HCT116 (cell line): ENCODE measurements around the gene GRID2IP. TPM values are rescaled to one million over a fixed set of nuclear protein-coding genes. Genes with fewer than 3 reads are reported as not detected.

ENCODE experiments used
- ATAC-seq: fragments of 200-7000 bp; cut with Tn5 transposase; 2 replicates; pipeline ENCODE4 v1.9.1; 2020; ENCODE audit warnings: mild to moderate bottlenecking, moderate library complexity
- BruUV-seq: library from RNA; stranded (reverse); fragments of 400-500 nt; replicated peaks from 2 replicates; lab custom pipeline; 2021; lab: Mats Ljungman, UMichigan
- CTCF ChIA-PET: fragments of 300-600 bp; sonication (Branson Sonifier 250); formaldehyde crosslinking; loops from one replicate; lab custom pipeline; 2021; ENCODE audit warnings: antibody characterized with exemption; lab: Charles Lee
- POLR2A ChIA-PET: fragments of 300-600, 350-600 bp; sonication (Branson Sonifier 250); formaldehyde crosslinking; loops from one replicate; lab custom pipeline; 2021; ENCODE audit warnings: antibody characterized with exemption; lab: Charles Lee
- RAD21 ChIA-PET, 2 experiments: fragments of 300-600 bp; sonication (Branson Sonifier 250); formaldehyde crosslinking; loops; one replicate each; lab custom pipeline; 2023; ENCODE audit warnings: low total read pairs in 2 of 2; ENCODE audit not compliant: uncharacterized antibody in 2 of 2, unreplicated experiment in 2 of 2, low non-redundant PET in 1 of 2; lab: Charles Lee
- DNase-seq: peaks from one replicate; pipeline ENCODE4 v3.0.0-alpha.2; 2010; ENCODE audit warnings: low read depth, low spot score
- H2AFZ ChIP-seq: fragments of 200-600 bp; shearing (Covaris generic), sonication (generic); 2 replicates; pipeline ENCODE4 v1.6.1; 2017; ENCODE audit warnings: low read depth, mixed run types, mixed read lengths, antibody characterized with exemption, low read length; ENCODE audit not compliant: poor library complexity, severe bottlenecking
- H3K27ac ChIP-seq: 2 replicates; pipeline ENCODE4 v1.5.1; 2012; ENCODE audit warnings: low read depth, low read length
- H3K27me3 ChIP-seq: fragments of 200-600 bp; sonication (generic); 2 replicates; pipeline ENCODE4 v1.6.1; 2016; ENCODE audit warnings: mixed run types, low read length, mixed read lengths; ENCODE audit not compliant: insufficient read depth
- H3K36me3 ChIP-seq, 2 experiments: fragments of 200-500 bp in 1 of 2; fragments of 200-600 bp in 1 of 2; sonication (Bioruptor generic) in 1 of 2; sonication (generic) in 1 of 2; 2 replicates each; pipeline versions ENCODE4 v1.5.1 to v1.6.1; 2014 to 2016; ENCODE audit warnings: low read length in 2 of 2, inconsistent platforms in 1 of 2, mixed read lengths in 1 of 2, mixed run types in 1 of 2; ENCODE audit not compliant: insufficient read depth in 2 of 2, control insufficient read depth in 1 of 2
- H3K4me1 ChIP-seq, 2 experiments: fragments of 200-600 bp in 1 of 2; sonication (generic) in 1 of 2; 2 replicates each; pipeline versions ENCODE4 v1.5.1 to v1.6.1; 2012 to 2017; ENCODE audit warnings: low read length in 2 of 2, inconsistent platforms in 1 of 2, mild to moderate bottlenecking in 1 of 2, mixed read lengths in 1 of 2, mixed run types in 1 of 2, moderate library complexity in 1 of 2; ENCODE audit not compliant: insufficient read depth in 2 of 2, control insufficient read depth in 1 of 2
- H3K4me2 ChIP-seq: fragments of 200-600 bp; sonication (generic); 2 replicates; pipeline ENCODE4 v1.6.1; 2017; ENCODE audit warnings: mixed run types, low read length, mixed read lengths
- H3K4me3 ChIP-seq, 2 experiments: fragments of 200-600 bp in 1 of 2; sonication (generic) in 1 of 2; replicated peaks in 1 of 2; 2 replicates each; pipeline ENCODE4 v1.5.1; 2011 to 2016; ENCODE audit warnings: low read length in 2 of 2, control low read depth in 1 of 2, low read depth in 1 of 2, mild to moderate bottlenecking in 1 of 2, mixed read lengths in 1 of 2, mixed run types in 1 of 2
- H3K79me2 ChIP-seq: fragments of 200-600 bp; sonication (generic); 2 replicates; pipeline ENCODE4 v1.6.1; 2017; ENCODE audit warnings: mild to moderate bottlenecking, mixed run types, low read length, moderate library complexity, mixed read lengths; ENCODE audit not compliant: insufficient read depth
- H3K9ac ChIP-seq: fragments of 200-600 bp; sonication (generic); 2 replicates; pipeline ENCODE4 v1.6.1; 2016; ENCODE audit warnings: low read length, mixed read lengths
- H3K9me2 ChIP-seq: fragments of 200-600 bp; sonication (generic), shearing (Covaris generic); 2 replicates; pipeline ENCODE4 v1.6.1; 2017; ENCODE audit warnings: mixed run types, mild to moderate bottlenecking, moderate library complexity; ENCODE audit not compliant: insufficient read depth
- H3K9me3 ChIP-seq, 2 experiments: fragments of 200-500 bp in 1 of 2; fragments of 200-600 bp in 1 of 2; sonication (Bioruptor generic) in 1 of 2; sonication (generic) in 1 of 2; 2 replicates each; pipeline ENCODE4 v1.6.1; 2014 to 2017; ENCODE audit warnings: low read length in 2 of 2, mixed read lengths in 2 of 2, inconsistent platforms in 1 of 2, low read depth in 1 of 2, mild to moderate bottlenecking in 1 of 2, mixed run types in 1 of 2, moderate library complexity in 1 of 2; ENCODE audit not compliant: control insufficient read depth in 1 of 2, insufficient read depth in 1 of 2
- H4K20me1 ChIP-seq: fragments of 200-600 bp; sonication (generic), shearing (Covaris generic); 2 replicates; pipeline ENCODE4 v1.6.1; 2017; ENCODE audit warnings: mixed run types, mild to moderate bottlenecking, moderate library complexity; ENCODE audit not compliant: insufficient read depth
- EGR1 ChIP-seq: IDR thresholded peaks from 2 replicates; pipeline ENCODE4 v1.6.1; 2012; ENCODE audit warnings: low read depth
- ELF1 ChIP-seq: IDR thresholded peaks from 2 replicates; pipeline ENCODE4 v1.6.1; 2012; ENCODE audit warnings: low read depth, borderline replicate concordance
- EZH2 ChIP-seq: fragments of 200-600 bp; sonication (generic); IDR thresholded peaks from 2 replicates; pipeline ENCODE4 v1.6.1; 2017; ENCODE audit warnings: antibody characterized with exemption, mixed run types
- RAD21 ChIP-seq: IDR thresholded peaks from 2 replicates; pipeline ENCODE4 v1.6.1; 2012; ENCODE audit warnings: low read depth, mild to moderate bottlenecking
- YY1 ChIP-seq: IDR thresholded peaks from 2 replicates; pipeline ENCODE4 v1.6.1; 2011; ENCODE audit warnings: low read length, low read depth, moderate library complexity, mild to moderate bottlenecking; ENCODE audit not compliant: insufficient replicate concordance; ENCODE audit errors: extremely low read depth
- ZFX ChIP-seq: fragments of 450-650 bp; IDR thresholded peaks from 2 replicates; pipeline ENCODE4 v1.6.1; 2017
- intact Hi-C: fragments of 100-400 bp; cut with micrococcal nuclease; formaldehyde crosslinking; loops from 2 replicates; pipeline ENCODE4 v1.10.0; 2022
- total RNA-seq: library from RNA; stranded (reverse); gene quantifications from one replicate; pipeline ENCODE4 v1.2.1, GENCODE V29; 2021; ENCODE audit not compliant: unreplicated experiment
- TF ChIP-seq, protein P1 (sequence below): IDR thresholded peaks from 2 replicates; pipeline ENCODE4 v1.6.1; 2011; ENCODE audit warnings: mild to moderate bottlenecking, low read length, moderate library complexity; ENCODE audit not compliant: insufficient replicate concordance; ENCODE audit errors: extremely low read depth
- TF ChIP-seq, protein P2 (sequence below): IDR thresholded peaks from 2 replicates; pipeline ENCODE4 v1.6.1; 2012; ENCODE audit warnings: low read depth

The GRID2IP gene
- total RNA-seq, 1 experiment from 2014 or later, result 3.2 TPM

DNA sequence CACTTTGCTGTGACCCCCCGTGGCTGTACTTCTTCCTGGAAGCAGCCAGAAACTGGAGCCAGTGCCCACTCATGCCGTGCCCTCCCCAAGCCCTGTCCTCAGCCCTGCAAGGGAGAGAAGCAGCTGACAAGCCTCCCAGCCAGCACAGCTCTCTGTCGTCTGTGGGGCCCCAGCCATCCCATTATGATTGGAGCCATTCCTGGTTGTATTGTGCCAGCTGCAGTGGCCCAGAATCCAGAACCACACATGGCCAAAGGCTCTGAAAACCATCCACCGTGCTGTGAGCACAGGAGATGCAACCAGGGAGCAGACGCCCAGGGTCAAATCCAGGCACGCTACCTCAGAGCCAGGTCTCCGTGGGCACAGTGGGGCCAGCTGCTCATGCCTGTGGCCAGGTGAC, 18.7 kb downstream of the GRID2IP start:
- H3K9me2 ChIP-seq, result no peaks in the 10 kb centered on the region
- H3K4me2 ChIP-seq, result no peak overlapping the region
- POLR2A ChIA-PET, result no interaction called here
- H4K20me1 ChIP-seq, result no peaks in the 10 kb centered on the region
- H3K79me2 ChIP-seq, result no peaks in the 10 kb centered on the region
- no peak for DNase-seq
- BruUV-seq, result no TSS peak
- H3K27me3 ChIP-seq, result no peaks in the 10 kb centered on the region
- H3K9ac ChIP-seq, result no peak overlapping the region
- intact Hi-C loops, result no loop called here
- CTCF ChIA-PET, result interaction anchor here (1.5 kb wide), 1 partner anchor 42 kb away, joined by 3 read pairs; no protein-coding TSS in a partner anchor
- ATAC-seq, result no peak
- RAD21 ChIA-PET, result no interaction called here
- H3K9me3 ChIP-seq, result no peaks in the 10 kb centered on the region
- no peak overlapping the region for H3K4me3 ChIP-seq
- no peaks in the 10 kb centered on the region for H3K36me3 ChIP-seq
- peaks cover 0 to 15% of the 10 kb centered on the region in 2 experiments; a peak in 1 of 4 replicates for H3K4me1 ChIP-seq
- no peak overlapping the region for H2AFZ ChIP-seq
- TF ChIP-seq, protein P1, sequence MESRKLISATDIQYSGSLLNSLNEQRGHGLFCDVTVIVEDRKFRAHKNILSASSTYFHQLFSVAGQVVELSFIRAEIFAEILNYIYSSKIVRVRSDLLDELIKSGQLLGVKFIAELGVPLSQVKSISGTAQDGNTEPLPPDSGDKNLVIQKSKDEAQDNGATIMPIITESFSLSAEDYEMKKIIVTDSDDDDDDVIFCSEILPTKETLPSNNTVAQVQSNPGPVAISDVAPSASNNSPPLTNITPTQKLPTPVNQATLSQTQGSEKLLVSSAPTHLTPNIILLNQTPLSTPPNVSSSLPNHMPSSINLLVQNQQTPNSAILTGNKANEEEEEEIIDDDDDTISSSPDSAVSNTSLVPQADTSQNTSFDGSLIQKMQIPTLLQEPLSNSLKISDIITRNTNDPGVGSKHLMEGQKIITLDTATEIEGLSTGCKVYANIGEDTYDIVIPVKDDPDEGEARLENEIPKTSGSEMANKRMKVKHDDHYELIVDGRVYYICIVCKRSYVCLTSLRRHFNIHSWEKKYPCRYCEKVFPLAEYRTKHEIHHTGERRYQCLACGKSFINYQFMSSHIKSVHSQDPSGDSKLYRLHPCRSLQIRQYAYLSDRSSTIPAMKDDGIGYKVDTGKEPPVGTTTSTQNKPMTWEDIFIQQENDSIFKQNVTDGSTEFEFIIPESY, result no peak
- TF ChIP-seq, protein P2, sequence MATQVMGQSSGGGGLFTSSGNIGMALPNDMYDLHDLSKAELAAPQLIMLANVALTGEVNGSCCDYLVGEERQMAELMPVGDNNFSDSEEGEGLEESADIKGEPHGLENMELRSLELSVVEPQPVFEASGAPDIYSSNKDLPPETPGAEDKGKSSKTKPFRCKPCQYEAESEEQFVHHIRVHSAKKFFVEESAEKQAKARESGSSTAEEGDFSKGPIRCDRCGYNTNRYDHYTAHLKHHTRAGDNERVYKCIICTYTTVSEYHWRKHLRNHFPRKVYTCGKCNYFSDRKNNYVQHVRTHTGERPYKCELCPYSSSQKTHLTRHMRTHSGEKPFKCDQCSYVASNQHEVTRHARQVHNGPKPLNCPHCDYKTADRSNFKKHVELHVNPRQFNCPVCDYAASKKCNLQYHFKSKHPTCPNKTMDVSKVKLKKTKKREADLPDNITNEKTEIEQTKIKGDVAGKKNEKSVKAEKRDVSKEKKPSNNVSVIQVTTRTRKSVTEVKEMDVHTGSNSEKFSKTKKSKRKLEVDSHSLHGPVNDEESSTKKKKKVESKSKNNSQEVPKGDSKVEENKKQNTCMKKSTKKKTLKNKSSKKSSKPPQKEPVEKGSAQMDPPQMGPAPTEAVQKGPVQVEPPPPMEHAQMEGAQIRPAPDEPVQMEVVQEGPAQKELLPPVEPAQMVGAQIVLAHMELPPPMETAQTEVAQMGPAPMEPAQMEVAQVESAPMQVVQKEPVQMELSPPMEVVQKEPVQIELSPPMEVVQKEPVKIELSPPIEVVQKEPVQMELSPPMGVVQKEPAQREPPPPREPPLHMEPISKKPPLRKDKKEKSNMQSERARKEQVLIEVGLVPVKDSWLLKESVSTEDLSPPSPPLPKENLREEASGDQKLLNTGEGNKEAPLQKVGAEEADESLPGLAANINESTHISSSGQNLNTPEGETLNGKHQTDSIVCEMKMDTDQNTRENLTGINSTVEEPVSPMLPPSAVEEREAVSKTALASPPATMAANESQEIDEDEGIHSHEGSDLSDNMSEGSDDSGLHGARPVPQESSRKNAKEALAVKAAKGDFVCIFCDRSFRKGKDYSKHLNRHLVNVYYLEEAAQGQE, result no peak
- no peak for TF ChIP-seq ZFX
- no peak for TF ChIP-seq EZH2
- TF ChIP-seq YY1, result no peak
- TF ChIP-seq RAD21, result no peak
- TF ChIP-seq EGR1, result no peak
- TF ChIP-seq ELF1, result no peak
- no peak overlapping the region for H3K27ac ChIP-seq
